GM19463 (cell line): ENCODE results near the gene CCDC174.
A peak's percentile ranks its signal among the peaks of the same experiment; 100 is the strongest.
"Not testable (repeated sequence)": the region's sequence is repeated elsewhere in the genome, so short reads cannot be mapped to it uniquely, and the experiment has no call there.

Experiments
- ATAC-seq: cut with Tn5 transposase; IDR thresholded peaks from one replicate; pipeline ENCODE4 v1.9.1; 2021; ENCODE audit warnings: mild to moderate bottlenecking, moderate library complexity; ENCODE audit not compliant: unreplicated experiment

CCDC174 gene

DNA sequence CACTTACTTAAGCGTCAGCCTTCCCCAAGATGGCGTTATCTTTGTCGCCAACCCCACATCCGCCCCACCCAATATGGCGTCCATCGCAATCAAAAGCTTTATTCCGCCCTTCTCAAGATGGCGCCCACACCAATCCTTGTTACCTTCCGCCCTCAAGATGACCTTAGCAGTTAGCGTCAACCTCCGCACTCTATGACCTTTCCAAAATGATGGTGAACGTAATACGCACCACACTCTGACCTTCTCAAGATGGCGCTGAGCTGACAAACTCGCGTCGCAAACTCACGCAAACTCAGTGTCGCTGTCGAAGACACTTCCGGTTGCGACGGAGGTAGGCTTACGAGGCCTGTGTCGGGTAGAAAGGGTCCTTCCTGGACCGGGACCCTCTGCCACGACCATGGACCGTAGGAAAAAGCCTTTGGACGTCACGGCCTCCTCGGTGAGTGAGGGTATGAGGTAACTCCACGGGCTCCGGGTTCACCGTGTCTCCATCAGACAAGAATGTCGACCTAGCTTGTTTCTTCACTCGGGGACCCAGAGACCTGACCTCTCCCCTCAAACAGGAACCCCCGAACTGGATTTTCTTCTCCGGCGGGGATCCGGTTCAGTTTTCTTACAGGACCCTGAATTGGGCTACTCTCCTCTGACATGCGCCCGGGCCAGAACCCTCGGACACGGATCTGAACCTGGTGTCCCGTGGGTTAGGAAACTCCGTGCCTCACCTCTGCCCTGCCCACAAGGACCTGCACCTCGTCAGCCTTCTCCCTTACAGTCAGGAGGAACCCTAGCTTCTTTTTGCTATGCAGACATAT lies at the start of gene CCDC174:
CCDC174 (plus strand) TSS at position 323 of the 812 bp plus-strand sequence; CDS start at position 398, 75 bp downstream.
- ATAC-seq: peak; percentile 96

DNA sequence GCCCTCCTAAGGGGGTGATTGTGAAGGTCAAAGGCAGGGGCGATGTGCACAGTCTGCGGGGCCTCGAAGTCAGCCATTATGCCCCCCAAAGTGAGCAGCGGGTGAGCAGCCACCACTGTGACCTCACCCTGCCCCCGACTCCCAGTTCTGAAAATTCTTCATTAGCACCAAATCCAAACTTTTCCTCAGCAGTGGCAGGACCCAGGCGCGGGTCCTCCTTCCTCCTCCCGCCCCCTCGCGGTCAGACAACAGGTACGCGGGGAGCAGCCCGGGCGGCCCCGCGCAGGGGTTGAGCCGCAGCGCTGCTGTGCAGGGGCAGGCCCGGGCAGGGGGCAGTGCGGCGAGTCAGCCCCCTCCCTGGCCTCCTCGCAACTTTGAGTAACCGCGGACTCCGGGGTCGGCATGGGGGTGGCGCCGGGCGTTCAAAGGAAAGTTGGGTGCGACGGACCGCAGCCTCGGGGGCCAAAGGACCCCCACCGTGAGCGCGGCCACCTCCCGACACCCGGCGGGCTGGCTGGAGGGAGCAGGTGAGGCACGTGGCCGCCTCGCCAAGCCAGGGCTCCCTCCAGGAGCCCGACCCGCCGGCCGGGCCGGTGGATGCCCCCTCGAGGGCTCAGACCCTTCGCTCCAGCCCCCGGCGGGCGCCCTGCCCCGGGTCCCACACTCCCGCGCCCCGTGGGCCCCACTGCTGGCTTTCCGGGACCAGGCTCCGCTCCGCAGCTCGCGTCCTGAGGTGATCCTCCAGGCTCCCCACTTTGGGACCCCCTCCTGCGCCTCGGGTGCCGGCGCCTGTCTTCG lies 49.4 kb upstream of the CCDC174 start:
- ATAC-seq: no peak

DNA sequence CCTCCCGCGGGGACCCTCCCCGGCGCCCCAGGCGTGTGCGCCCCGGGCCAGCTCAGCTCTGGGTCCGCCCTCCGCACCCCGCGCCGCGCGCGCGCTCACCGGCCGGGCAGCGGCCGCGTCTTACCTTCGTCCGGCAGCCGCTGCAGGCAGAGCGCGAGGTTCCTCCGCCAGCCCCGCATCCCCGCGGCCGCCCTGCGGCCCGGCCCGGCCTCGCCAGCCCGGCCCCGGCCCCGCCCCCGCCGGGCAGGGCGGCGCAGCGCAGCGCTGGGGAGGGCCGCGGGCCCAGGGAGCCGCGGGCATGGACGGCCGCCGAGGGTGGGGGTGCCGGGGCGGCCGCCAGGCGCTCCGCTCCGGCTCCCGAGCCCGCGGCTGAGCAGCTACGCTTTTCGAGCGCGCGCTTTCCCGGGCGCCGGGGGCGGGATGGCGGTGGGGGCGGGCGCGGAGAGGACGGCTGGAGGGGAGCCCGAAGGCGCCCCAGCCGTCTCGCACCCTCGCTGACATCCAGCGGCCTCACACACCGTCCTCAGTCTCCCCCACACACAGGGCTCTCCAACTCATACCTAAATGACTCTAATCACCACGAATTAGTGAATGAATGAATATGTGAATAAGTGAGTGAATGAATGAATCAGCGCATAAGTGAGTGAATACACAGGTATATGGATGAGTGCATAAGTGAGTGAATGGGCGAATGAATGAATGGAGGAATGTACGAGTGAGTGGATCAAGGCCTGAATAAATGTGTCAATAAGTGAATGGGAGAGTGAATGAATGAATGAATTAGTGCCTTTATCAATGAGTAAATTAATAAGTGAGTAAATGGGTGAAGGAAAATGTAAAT lies 48.5 kb upstream of the CCDC174 start:
- ATAC-seq: no peak

DNA sequence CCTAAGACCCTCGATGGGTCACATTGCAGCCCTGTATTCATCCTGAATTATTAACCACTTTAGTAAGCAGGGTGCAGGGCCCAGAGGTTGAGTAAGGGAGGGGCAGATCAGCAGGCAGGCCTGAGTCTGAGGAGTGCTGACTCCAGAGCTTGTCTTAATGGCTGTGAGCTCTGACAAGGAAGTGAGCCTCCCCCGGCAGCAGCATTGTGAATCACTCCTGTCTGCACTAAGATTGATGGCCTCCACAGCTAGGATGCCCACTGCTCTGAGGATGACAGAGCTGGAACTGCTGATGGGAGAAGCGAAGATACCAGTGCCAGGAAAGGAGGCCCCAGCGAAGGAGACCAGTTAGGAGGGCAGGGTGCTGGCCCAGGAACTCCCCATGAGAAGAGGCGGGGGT lies 46.5 kb upstream of the CCDC174 start:
- ATAC-seq: no peak

DNA sequence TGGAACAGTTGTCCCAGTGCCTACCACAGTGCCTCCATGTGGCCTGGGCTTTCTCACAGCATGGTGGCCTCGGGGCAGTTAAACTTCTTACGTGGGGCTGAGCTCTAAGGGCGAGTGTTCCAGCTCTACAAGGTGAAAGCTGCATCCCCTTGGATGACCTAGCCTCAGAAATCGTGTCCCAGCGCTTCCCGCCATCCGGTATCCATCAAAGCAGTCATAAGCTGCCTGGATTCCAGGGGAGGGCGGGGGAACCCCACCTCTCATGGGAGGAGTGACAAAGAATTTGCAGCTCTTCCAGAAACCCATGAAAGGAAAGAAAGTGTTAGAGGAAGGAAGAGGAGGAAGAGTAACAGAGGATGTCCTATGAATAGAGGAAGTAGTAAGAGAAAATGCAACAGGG lies 45.8 kb upstream of the CCDC174 start:
- ATAC-seq: no peak

DNA sequence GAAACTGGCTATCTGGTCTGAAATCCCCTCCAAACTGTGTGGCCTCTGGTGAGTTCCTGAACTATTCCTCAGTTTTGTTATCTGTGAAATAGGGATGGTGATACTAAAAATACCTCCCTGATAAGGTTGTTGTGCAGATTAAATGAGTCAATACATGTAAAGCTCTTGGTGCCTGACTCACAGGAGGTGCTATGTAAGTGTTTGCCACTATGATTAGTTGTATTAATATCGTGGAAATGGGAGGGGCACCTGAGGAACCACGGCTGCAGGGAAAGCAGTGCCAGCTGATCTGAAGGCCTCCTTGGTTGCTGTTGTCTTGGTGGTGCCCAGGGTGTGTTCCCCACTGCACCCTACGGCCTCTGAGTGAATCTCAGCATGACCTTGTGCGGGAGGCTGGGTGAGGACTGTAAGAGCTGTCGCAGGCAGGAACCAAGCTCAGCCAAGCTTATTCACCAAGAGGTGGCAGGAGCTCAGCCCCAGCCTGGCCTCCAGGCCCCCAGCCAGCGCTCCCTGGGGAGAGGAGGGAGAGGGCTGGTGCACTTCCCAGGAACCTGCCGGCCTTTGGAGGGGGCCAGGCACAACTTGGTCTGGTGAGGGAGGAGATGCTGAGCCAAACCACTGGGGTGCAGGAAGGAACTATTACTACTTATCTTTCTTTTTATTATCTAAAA lies 44.8 kb upstream of the CCDC174 start:
- ATAC-seq: no peak

DNA sequence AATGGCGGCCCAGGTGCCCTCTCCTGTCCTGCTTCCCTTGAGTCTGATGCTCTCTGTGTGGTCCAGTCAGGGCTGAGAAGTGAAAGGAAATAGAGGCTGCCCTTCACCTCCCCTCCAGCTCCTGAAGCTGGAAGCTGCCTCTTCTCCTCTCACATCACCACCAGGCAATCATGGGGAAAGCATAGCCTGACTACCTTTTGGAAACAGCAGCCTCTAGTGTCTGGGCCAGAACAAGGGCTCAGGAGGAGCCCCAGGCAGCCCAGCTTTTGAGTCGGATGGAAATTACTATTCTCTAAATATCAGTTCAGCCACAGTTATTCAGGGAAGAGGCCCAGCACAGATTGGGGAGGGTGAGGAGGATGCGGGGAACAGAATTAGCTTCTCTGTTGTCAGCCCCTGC lies 43.3 kb upstream of the CCDC174 start:
- ATAC-seq: no peak

DNA sequence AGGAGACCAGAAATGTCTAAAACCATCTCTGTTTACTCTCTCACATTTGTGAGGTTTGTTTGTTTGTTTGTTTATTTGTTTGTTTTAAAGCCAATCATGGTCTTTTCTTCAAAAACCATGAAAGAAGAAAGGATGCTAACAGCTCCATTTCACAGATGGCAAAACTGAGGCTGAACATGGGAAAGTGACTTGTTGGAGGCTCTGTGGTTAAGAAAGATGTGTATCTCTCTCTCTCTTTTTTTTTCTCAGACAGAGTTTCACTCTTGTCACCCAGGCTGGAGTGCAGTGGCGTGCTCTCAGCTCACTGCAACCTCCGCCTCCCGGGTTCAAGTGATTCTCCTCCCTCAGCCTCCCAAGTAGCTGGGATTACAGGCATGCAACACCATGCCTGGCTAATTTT lies 42.5 kb upstream of the CCDC174 start:
- ATAC-seq: not testable (repeated sequence)

DNA sequence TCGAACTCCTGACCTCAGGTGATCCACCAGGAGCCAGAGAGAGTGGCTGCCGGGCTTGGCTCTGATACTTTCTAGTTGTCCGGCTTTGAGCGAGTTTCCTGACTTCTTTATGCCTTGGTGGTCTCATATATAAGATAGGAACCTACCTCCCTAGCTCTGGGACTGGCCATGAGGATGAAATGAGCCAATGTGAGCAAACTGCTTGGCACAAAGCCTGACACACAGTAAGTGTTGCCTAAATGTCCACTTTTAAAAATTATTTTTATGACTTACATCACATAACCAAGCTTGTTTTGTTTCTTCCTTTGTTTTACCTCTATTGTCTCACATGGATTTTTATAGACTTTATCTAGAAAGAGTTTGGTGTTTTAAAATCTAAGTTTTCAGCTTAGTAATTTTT lies 42.1 kb upstream of the CCDC174 start:
- ATAC-seq: no peak

DNA sequence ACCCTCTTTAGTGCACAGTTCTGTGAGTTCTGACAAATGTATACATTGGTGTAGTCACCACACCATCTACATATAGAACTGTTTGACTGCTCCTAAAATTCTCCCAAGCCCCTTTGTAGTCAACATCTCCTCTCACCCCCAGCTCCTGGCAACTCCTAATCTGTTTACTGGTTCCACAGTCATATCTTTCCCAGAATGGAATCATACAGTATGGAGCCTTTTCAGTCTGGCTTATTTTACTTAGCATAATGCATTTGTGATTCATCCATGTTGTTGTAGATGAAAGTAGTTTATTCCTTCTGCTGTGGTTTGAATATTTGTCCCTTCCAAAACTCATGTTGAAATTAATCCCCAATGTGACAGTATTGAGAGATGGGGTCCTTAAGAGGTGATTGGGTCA lies 41.6 kb upstream of the CCDC174 start:
- ATAC-seq: no peak

DNA sequence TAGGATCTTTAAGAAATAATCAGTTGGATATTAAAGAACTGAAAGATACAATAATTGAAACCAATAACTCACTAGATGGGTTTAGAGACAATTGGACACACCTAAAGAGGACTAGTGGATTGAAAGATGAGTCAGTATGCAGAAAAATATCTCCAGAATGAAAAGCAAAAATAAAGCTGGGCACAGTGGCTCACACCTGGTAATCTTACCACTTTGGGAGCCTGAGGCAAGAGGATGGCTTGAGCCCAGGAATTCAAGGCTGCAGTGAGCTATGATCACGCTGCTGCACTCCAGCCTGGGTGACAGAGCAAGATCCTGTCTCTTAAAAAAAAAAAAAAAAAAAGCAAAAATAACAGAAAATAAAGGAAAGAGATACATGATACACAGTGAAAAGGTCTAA lies 37.4 kb upstream of the CCDC174 start:
- no peak for ATAC-seq

DNA sequence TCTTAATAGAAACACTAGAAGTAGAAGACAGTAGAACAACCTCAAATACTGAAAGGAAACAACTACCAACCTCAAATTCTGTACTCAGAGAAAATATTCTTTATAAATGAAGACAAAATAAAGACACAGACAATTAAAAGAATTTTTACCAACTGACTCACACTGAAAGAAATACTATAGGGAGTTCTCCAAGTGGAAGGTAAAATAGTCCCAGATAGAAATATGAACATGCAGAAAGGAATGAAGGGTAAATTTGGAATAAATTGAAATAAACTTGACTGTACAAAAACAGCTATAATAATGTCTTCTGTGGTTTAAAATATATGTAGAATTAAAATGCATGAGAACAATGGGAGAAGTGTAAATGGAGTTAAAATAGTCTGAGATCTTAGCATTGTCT lies 36.7 kb upstream of the CCDC174 start:
- no peak for ATAC-seq

DNA sequence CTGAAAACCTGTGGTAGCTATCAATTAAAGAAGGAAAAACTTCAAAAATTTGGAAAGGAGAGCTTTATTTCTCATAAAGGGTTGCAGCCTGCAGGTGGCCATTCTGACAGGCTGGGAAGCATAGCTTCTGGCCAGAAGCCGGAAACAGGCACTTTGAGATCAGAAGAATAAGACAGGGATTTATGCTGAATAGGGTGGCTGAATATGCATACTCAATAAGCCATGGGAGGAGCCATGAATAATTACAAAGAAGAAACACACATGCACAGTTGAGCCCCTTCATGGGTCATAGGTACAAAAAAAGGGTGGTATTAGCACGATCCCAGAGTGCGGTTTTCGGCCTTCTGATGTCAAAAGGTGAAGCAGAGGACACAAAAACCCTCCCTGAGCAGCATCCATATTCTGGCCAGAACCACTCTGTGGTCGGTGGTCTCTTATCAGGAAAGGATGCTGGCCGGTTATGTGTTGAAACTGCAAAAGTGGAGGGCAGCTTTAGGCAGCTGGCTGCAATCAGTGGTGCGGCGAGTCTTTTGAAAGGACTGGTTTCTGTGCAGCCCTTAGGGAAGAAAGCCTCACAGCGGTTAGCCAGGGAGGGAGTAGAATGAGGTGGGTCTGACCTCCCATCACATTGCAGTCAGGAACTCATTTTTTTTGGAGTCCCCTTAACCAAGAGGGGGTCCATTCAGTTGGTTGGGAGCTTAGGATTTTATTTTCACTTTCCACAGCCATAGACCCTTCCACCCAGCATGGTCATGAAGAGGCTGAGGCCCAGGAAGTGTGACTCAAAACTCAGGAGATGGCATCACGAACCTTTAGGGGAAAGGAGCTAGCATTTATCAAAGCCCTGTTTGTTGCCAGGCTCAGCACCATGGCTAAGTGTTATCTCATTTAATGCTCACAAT lies 34.7 kb upstream of the CCDC174 start:
- no peak for ATAC-seq

DNA sequence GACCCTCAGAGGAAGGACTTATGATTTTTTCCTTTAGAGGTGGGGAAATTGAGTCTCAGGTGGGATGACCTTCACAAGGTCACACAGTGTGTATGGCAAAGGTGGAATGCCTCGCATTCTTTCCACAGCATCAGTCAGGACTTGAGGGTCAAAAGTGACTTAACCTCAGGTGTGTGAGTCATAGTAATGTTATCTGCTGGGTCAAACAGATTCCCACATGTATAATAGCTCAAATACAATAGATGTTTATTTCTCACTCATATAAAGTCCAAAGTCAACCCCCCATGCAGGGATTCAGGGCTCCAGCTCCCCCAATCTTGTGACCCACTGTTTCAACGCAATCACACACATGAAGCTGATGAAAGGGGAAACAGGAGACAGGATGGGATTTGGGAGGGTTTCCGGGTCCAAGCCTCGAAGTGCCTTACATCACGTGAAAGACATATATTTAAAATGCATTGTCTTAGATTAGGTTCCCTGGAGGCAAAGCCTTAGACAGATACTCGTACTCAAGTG lies 34.0 kb upstream of the CCDC174 start:
- ATAC-seq: no peak

DNA sequence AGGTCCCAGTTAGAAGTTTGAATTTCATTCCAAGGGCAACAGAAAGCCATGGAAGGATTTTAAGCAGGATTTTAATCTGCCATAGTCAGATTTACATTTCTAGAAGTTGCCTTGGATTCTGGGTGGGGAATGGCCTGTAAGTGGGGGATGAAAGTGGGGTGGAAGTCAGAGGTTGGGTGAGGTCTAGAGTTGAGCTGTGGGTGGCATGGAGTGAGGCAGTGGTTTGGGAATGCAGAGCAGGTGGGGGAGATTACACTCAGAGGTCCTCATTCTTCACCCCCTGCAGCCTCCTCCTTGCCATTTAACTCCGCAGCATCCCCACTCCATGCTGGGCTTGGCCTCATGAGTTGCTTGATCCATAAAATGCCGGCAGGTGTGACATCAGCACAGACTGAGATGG lies 32.0 kb upstream of the CCDC174 start:
- no peak for ATAC-seq

DNA sequence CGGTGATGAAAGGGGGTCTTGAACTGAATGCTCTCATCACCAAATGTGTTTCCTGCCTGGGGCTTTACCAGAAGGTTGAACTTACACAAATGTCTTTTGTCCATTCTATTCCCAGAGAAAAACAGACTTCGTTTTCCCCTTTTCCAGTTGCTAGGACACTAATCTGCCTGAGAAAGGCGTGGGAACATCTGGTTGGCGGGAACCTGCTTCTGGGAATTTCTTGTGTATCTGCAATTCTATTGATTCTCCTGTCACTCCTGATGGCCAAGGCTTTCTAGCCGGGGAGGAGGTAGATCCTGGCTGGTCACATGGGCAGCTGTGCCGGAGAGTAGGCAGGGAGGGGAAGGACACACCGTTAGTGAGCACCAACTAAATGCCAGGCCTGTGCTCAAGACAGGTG lies 31.1 kb upstream of the CCDC174 start:
- no peak for ATAC-seq

DNA sequence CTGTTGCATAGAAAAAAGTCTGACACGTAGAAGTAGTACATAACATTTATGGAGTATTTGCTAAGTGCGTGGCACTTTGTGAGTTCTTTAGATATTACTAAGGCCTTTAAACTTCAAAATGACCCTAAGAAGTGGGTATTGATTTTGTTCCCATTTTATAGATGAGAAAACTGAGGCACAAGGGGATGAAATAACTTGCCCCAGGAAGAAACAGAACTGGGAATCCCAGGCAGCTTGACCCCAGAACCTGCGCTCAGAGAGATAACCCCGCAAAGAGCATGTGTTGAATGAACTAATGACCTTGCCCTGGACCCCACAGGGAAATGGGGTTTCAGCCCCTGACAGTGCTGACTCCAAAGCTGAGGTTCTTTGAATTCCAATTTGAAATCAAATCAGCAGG lies 30.5 kb upstream of the CCDC174 start:
- ATAC-seq: no peak

DNA sequence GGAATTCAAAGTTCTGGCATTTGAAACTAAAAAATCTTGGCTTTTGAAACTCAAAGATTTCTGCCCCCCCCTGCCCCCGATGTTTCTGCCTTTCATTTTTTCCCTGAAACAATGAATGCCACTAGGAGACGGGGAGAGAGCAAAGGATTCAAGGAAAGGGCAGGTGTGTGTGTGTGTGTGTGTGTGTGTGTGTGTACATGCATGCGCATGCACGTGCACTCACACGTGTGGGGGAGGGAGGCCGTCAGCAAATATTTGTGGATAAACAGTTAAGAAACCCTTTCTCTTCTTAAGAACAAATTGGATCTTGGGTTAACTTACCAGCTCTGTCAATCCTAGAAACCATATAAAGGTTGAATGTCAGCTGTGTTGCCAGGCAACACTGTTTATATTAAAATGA lies 29.2 kb upstream of the CCDC174 start:
- no peak for ATAC-seq

DNA sequence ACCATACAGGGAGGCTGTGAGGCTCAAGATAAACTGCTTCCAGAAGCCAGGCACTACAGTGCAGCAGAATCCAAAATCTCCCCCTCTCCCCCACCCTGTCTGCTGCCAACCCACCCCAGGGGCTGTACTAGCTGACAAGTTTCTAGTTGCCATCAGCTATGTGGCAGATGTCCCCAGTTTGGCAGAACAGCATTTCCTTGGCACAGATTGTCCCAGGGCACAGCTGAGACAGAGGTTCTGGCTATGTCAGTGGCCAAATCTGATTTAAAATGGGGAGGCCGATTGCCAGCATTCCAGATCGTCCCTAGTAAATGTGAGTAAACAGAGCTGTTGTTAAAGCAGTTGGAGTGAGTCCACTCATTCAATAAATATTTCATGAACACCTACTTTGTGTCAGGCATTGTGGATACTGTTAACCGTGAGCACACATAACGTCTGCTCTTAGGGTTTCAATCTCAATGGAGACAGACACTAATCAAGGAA lies 28.0 kb upstream of the CCDC174 start:
- ATAC-seq: no peak
